Measurements from ENCODE around the gene ZSCAN5A. TPM values are rescaled to one million over a fixed set of nuclear protein-coding genes. Genes with fewer than 3 reads are reported as not detected.

Gene ZSCAN5A
- total RNA-seq, 4 donors from 2014 or later = 4.7 to 7.9 (median 7.1) TPM

- WGBS = 86% methylated on average over 3 of the region's 3 CpGs
- H3K4me3 ChIP-seq = no peak overlapping the region
- no peaks in the 10 kb centered on the region for H3K9me3 ChIP-seq
These were observed 29.9 kb downstream of the ZSCAN5A start for GRCh38 chr19:56284746-56285145.

DNA sequence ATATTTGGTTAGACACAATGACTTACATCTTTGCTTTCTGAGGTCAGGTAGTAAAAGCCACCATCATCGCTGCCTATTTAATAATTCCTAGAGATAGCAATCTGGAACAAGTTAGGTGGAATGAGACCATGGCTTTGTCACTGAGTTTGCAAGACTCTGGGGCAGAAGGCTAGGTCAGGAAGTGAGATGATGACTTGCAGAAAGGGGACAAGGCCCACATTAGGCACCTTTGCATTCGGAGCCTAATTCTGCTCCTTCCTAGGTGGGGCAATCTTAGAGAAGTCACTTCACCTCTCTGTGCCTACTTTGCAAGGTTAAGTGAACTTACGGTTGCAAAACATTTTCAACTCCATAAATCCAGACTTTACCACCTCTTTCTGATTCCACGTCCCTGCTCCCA lies 31.8 kb downstream of the ZSCAN5A start:
- Histone ChIP-seq H3K27ac (no peak overlapping the region), H3K4me3 (no peak overlapping the region), H3K4me1 (no peaks in the 10 kb centered on the region), H3K9me3 (no peaks in the 10 kb centered on the region), H3K27me3 (no peaks in the 10 kb centered on the region), H3K36me3 (peaks cover 3% of the 10 kb centered on the region)
- DNase-seq (ENCODE audit: low spot score in 2 of 2) = no peak
- 89% methylated on average over 4 of the region's 4 CpGs for WGBS
- no peak for TF ChIP-seq POLR2A (IDR thresholded peaks at IDR 0.05)
- TF ChIP-seq POLR2AphosphoS5 (IDR thresholded peaks at IDR 0.05) = no peak
- no peak for TF ChIP-seq EP300 (IDR thresholded peaks at IDR 0.05)
- TF ChIP-seq, protein P1, sequence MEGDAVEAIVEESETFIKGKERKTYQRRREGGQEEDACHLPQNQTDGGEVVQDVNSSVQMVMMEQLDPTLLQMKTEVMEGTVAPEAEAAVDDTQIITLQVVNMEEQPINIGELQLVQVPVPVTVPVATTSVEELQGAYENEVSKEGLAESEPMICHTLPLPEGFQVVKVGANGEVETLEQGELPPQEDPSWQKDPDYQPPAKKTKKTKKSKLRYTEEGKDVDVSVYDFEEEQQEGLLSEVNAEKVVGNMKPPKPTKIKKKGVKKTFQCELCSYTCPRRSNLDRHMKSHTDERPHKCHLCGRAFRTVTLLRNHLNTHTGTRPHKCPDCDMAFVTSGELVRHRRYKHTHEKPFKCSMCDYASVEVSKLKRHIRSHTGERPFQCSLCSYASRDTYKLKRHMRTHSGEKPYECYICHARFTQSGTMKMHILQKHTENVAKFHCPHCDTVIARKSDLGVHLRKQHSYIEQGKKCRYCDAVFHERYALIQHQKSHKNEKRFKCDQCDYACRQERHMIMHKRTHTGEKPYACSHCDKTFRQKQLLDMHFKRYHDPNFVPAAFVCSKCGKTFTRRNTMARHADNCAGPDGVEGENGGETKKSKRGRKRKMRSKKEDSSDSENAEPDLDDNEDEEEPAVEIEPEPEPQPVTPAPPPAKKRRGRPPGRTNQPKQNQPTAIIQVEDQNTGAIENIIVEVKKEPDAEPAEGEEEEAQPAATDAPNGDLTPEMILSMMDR (IDR thresholded peaks at IDR 0.05) = no peak

More at GRCh38 chr19:56284746-56285145, 29.9 kb downstream of the ZSCAN5A start:
- TF ChIP-seq POLR2A (IDR thresholded peaks at IDR 0.05) = no peak
- no peak for TF ChIP-seq POLR2AphosphoS5 (IDR thresholded peaks at IDR 0.05)
- TF ChIP-seq EP300 (IDR thresholded peaks at IDR 0.05) = no peak
- TF ChIP-seq, protein P1 (IDR thresholded peaks at IDR 0.05) = no peak
- no peak for DNase-seq (ENCODE audit: low spot score in 2 of 2)
- Histone ChIP-seq H3K27ac (no peak overlapping the region), H3K27me3 (no peaks in the 10 kb centered on the region), H3K4me1 (no peaks in the 10 kb centered on the region), H3K36me3 (peaks cover 3% of the 10 kb centered on the region)

- Histone ChIP-seq H3K27ac (no peak overlapping the region), H3K4me1 (no peaks in the 10 kb centered on the region), H3K9me3 (no peaks in the 10 kb centered on the region), H3K36me3 (peaks cover 4% of the 10 kb centered on the region), H3K27me3 (no peaks in the 10 kb centered on the region), H3K4me3 (no peak overlapping the region)
- TF ChIP-seq POLR2AphosphoS5 (IDR thresholded peaks at IDR 0.05) (no peak), EP300 (IDR thresholded peaks at IDR 0.05) (no peak), POLR2A (IDR thresholded peaks at IDR 0.05) (no peak)
- TF ChIP-seq, protein P1 (IDR thresholded peaks at IDR 0.05) = no peak
- 50% methylated on average over 6 of the region's 6 CpGs for WGBS
- no peak for DNase-seq (ENCODE audit: low spot score in 2 of 2)
These were observed 41.0 kb downstream of the ZSCAN5A start for GRCh38 chr19:56273563-56274117.

DNA sequence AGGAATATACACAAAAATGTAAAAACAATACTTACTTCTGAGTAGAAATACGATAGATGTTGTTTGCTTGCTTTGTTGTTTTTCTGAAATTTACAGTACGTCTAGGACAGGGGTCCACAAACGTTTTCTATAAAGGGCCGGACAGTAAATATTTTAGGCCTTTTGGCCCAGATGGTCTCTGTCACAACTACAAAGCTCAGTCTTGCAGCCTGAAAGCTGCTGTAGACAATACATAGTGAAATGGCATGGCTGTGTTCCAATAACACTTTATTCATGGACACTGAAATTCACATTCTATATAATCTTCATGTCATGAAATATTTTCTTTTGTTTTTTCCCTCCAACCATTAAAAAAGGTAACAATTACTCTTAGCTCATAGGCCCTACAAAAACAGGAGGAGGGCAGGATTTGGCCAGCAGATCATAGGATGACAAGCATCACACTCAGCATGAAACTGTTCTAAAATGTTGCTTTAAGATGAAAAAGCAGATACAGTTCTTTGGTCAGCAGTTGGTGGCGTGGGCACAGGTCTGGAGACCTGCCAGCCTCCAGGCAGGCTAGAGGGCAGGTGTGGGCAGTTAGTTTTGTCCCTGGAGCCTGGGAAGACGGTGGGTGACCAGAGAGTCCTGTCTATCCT lies 42.4 kb downstream of the ZSCAN5A start, which contains the start of gene EDDM13:
EDDM13 (plus strand) TSS at position 588 of the 638 bp plus-strand sequence. CDS start 87 bp downstream, outside the sequence.
- no peak for DNase-seq (ENCODE audit: low spot score in 2 of 2)
- TF ChIP-seq POLR2AphosphoS5 (IDR thresholded peaks at IDR 0.05) (no peak), EP300 (IDR thresholded peaks at IDR 0.05) (no peak), POLR2A (IDR thresholded peaks at IDR 0.05) (no peak)
- TF ChIP-seq, protein P1 (IDR thresholded peaks at IDR 0.05) = no peak
- WGBS = 89% methylated on average over 6 of the region's 6 CpGs
- Histone ChIP-seq H3K4me1 (no peaks in the 10 kb centered on the region), H3K9me3 (no peaks in the 10 kb centered on the region), H3K4me3 (no peak within 1 kb of the TSS), H3K36me3 (peaks cover 4% of the 10 kb centered on the region), H3K27ac (no peak within 1 kb of the TSS), H3K27me3 (no peaks in the 10 kb centered on the region)

DNA sequence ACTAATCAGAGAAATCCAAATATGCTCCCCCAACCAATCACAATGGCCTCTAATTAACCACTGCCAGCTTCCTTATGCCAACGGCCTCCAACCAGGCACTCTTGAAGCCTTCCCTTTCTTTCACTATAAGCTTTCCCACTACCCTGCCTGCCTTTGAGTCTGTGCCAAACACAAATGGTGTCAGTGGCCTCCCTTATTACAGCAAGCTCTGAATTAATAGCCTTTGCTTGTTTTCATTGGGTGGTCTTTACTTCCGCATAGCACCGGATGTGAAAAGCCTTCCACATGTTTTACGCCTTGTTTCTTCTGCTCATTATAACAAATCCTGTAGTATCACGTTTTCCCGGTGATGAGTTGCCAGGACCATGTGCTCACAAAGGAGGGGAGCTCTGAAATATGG lies 43.5 kb downstream of the ZSCAN5A start:
- H3K4me1 ChIP-seq = no peaks in the 10 kb centered on the region
- H3K4me3 ChIP-seq = no peak overlapping the region
- no peaks in the 10 kb centered on the region for H3K27me3 ChIP-seq
- no peaks in the 10 kb centered on the region for H3K36me3 ChIP-seq
- no peak for DNase-seq (ENCODE audit: low spot score in 2 of 2)
- WGBS = 75% methylated on average over 6 of the region's 6 CpGs
- no peak overlapping the region for H3K27ac ChIP-seq
- no peaks in the 10 kb centered on the region for H3K9me3 ChIP-seq
- TF ChIP-seq POLR2AphosphoS5 (IDR thresholded peaks at IDR 0.05) (no peak), POLR2A (IDR thresholded peaks at IDR 0.05) (no peak), EP300 (IDR thresholded peaks at IDR 0.05) (no peak)
- TF ChIP-seq, protein P1 (IDR thresholded peaks at IDR 0.05) = no peak
